HepG2 (cell line): ENCODE data around the gene LSM12. TPM values are rescaled to one million over a fixed set of nuclear protein-coding genes. Genes with fewer than 3 reads are reported as not detected.
A peak's percentile ranks its signal among the peaks of the same experiment; 100 is the strongest.

Experiments
- ATM ChIP-seq: fragments of 450-650 bp; IDR thresholded peaks from 2 replicates; pipeline ENCODE4 v1.7.1; 2017; ENCODE audit warnings: mild to moderate bottlenecking, borderline replicate concordance
- DMAP1 ChIP-seq: IDR thresholded peaks from 2 replicates; pipeline ENCODE4 v1.6.1; 2016
- EP300 ChIP-seq, 3 experiments: sonication (generic) in 1 of 3; formaldehyde crosslinking in 1 of 3; IDR thresholded peaks; 2 replicates each; pipeline versions ENCODE4 v1.5.1 to v1.6.1; 2011 to 2020; ENCODE audit warnings: low read depth in 2 of 3, low read length in 2 of 3, borderline replicate concordance in 1 of 3, improper control_type of control experiment in 1 of 3, mild to moderate bottlenecking in 1 of 3, missing genetic modification reagents in 1 of 3, moderate library complexity in 1 of 3
- HDAC1 ChIP-seq: sonication (generic); formaldehyde crosslinking; IDR thresholded peaks from 2 replicates; pipeline ENCODE4 v1.5.1; 2020; ENCODE audit warnings: mild to moderate bottlenecking, missing genetic modification reagents
- KDM3A ChIP-seq: IDR thresholded peaks from 2 replicates; pipeline ENCODE4 v1.6.1; 2018; ENCODE audit warnings: low read depth, missing compliant biosample characterization
- MAF1 ChIP-seq: sonication (generic); formaldehyde crosslinking; IDR thresholded peaks from 2 replicates; pipeline ENCODE4 v1.5.0; 2020; ENCODE audit warnings: missing genetic modification reagents, borderline replicate concordance
- MXD4 ChIP-seq: IDR thresholded peaks from 2 replicates; pipeline ENCODE4 v1.6.1; 2016; ENCODE audit warnings: mild to moderate bottlenecking, missing biosample characterization, missing genetic modification reagents
- NCOA2 ChIP-seq: sonication (generic); formaldehyde crosslinking; IDR thresholded peaks from 2 replicates; pipeline ENCODE4 v1.8.0; 2022; ENCODE audit warnings: inconsistent platforms
- NR2F1 ChIP-seq, 2 experiments: fragments of 450-650 bp in 1 of 2; formaldehyde crosslinking in 1 of 2; IDR thresholded peaks; 2 replicates each; pipeline versions ENCODE4 v1.5.0 to v1.6.1; 2016 to 2020; ENCODE audit warnings: mild to moderate bottlenecking in 1 of 2, missing compliant biosample characterization in 1 of 2, missing genetic modification reagents in 1 of 2, moderate library complexity in 1 of 2
- NRL ChIP-seq: sonication (generic); formaldehyde crosslinking; IDR thresholded peaks from 2 replicates; pipeline ENCODE4 v1.5.0; 2020; ENCODE audit warnings: missing genetic modification reagents, mild to moderate bottlenecking, moderate library complexity, borderline replicate concordance
- SMYD3 ChIP-seq: sonication (generic); formaldehyde crosslinking; IDR thresholded peaks from 2 replicates; pipeline ENCODE4 v1.8.1; 2023; ENCODE audit warnings: mild to moderate bottlenecking, missing genetic modification reagents
- SRY ChIP-seq: sonication (generic); formaldehyde crosslinking; IDR thresholded peaks from 2 replicates; pipeline ENCODE4 v1.8.0; 2022; ENCODE audit warnings: mild to moderate bottlenecking, missing genetic modification reagents
- SYNCRIP ChIP-seq: fragments of 200-400 bp; formaldehyde crosslinking; IDR thresholded peaks from 2 replicates; pipeline ENCODE4 v1.6.1; 2018; ENCODE audit warnings: mild to moderate bottlenecking, low read depth, low read length; ENCODE audit not compliant: insufficient read depth
- THAP11 ChIP-seq: IDR thresholded peaks from 2 replicates; pipeline ENCODE4 v1.6.1; 2016; ENCODE audit warnings: missing biosample characterization, missing genetic modification reagents
- TRIM24 ChIP-seq: sonication (generic); formaldehyde crosslinking; IDR thresholded peaks from 2 replicates; pipeline ENCODE4 v1.8.0; 2022; ENCODE audit warnings: mild to moderate bottlenecking, missing genetic modification reagents
- ZBTB21 ChIP-seq: sonication (generic); formaldehyde crosslinking; IDR thresholded peaks from 2 replicates; pipeline ENCODE4 v1.4.0; 2020; ENCODE audit warnings: missing genetic modification reagents
- ZFP36L1 ChIP-seq: sonication (generic); formaldehyde crosslinking; IDR thresholded peaks from 2 replicates; pipeline ENCODE4 v1.8.0; 2022; ENCODE audit warnings: mild to moderate bottlenecking, missing genetic modification reagents, moderate library complexity
- ZNF101 ChIP-seq: sonication (generic); formaldehyde crosslinking; IDR thresholded peaks from 2 replicates; pipeline ENCODE4 v1.4.0; 2020; ENCODE audit warnings: mild to moderate bottlenecking, low read depth, missing genetic modification reagents, borderline replicate concordance
- ZNF788 ChIP-seq: sonication (generic); formaldehyde crosslinking; IDR thresholded peaks from 2 replicates; pipeline ENCODE4 v1.5.0; 2020; ENCODE audit warnings: mild to moderate bottlenecking, missing genetic modification reagents, borderline replicate concordance
- ZNF816 ChIP-seq: sonication (generic); formaldehyde crosslinking; IDR thresholded peaks from 2 replicates; pipeline ENCODE4 v1.8.0; 2022; ENCODE audit warnings: missing genetic modification reagents, mild to moderate bottlenecking, borderline replicate concordance
- polyA plus RNA-seq, 8 experiments: library from polyadenylated mRNA; depleted of rRNA in 3 of 8; stranded (reverse) in 7 of 8; unstranded in 1 of 8; fragments of >200 nt; fragmentation: Illumina TruSeq in 4 of 8; extraction: Trizol in 4 of 8; gene quantifications; 2 replicates each; pipeline versions ENCODE4 v1.2.1 to v1.2.3, GENCODE V29; 2011 to 2016; ENCODE audit warnings: low read depth in 4 of 8, missing spikeins in 1 of 8, mixed read lengths in 1 of 8; ENCODE audit not compliant: insufficient read depth in 1 of 8
- total RNA-seq, 5 experiments: library from RNA; depleted of rRNA; stranded (reverse); fragments of >200 nt; fragmentation: Illumina TruSeq; extraction: Trizol; gene quantifications; 2 replicates each; pipeline ENCODE4 v1.2.3, GENCODE V29; 2016; ENCODE audit warnings: low read depth in 1 of 5
- TF ChIP-seq, protein P1 (sequence below): sonication (generic); formaldehyde crosslinking; IDR thresholded peaks from 2 replicates; pipeline ENCODE4 v1.4.0; 2020; ENCODE audit warnings: mild to moderate bottlenecking, missing genetic modification reagents
- TF ChIP-seq, protein P2 (sequence below): IDR thresholded peaks from 2 replicates; pipeline ENCODE4 v1.6.1; 2018; ENCODE audit warnings: missing genetic modification reagents, mild to moderate bottlenecking, missing compliant biosample characterization
- TF ChIP-seq, protein P3 (sequence below): sonication (generic); formaldehyde crosslinking; IDR thresholded peaks from 2 replicates; pipeline ENCODE4 v1.5.0; 2020; ENCODE audit warnings: mild to moderate bottlenecking, low read depth, missing genetic modification reagents, borderline replicate concordance
- TF ChIP-seq, protein P4 (sequence below): IDR thresholded peaks from 2 replicates; pipeline ENCODE4 v1.6.1; 2016; ENCODE audit warnings: missing genetic modification reagents, missing compliant biosample characterization

The LSM12 gene
- total and polyA plus RNA-seq, 2 of the 13 experiments (the other 11 are each of a cell fraction or from before 2014, with no cell fraction given): 52.8 to 55.7 TPM

DNA sequence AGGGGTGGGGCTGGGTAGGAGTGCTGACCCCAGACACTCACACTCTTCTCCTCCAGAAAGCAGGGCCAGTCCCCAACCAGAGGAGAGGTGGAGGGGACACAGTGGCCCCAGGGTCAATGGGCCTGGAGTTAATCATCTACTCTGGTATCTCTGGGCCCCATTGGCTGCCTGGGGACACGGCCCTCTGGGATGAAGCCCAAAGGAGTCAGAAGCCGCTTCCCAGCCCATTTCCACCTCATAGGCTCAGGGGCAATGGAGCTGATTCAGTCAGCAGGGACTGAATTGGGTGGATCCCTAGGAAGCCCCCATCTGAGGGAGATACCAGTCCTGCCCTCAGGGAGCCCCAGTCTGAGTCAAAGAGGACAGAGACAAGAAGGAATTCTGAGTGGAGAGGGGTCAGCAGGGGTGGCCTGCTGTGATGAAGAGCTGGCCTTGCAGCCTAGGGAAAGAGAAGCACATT lies 65.0 kb downstream of the LSM12 start (continued):
- TF ChIP-seq SYNCRIP (no peak), ZNF816 (CRISPR knock-in tag) (peak; percentile 78), NRL (no peak), ZFP36L1 (CRISPR knock-in tag) (0 out of 2 replicates have a peak, but pooled peaks have one; percentile 37), KDM3A (CRISPR knock-in tag) (0 out of 2 replicates have a peak, but pooled peaks have one; percentile 20), ZNF788 (peak; percentile 43; the same call in 1 of the 2 replicates), ZBTB21 (CRISPR knock-in tag) (no peak), THAP11 (CRISPR knock-in tag) (peak; percentile 67; the same call in 1 of the 2 replicates), TRIM24 (CRISPR knock-in tag) (no peak), ZNF101 (no peak), EP300 (IDR thresholded peaks at IDR 0.05; ENCODE audit: low read depth in 2 of 2, low read length in 2 of 2) (peak in 1 of 2 experiments; percentile 46; a peak in 1 of 4 replicates), EP300 (CRISPR knock-in tag; IDR thresholded peaks at IDR 0.05; ENCODE audit: borderline replicate concordance) (no peak), ATM (no peak), SRY (CRISPR knock-in tag) (peak; percentile 51; the same call in 1 of the 2 replicates), HDAC1 (CRISPR knock-in tag) (peak; percentile 38), MXD4 (CRISPR knock-in tag) (peak; percentile 43; the same call in 1 of the 2 replicates), MAF1 (CRISPR knock-in tag) (no peak), DMAP1 (CRISPR knock-in tag) (0 out of 2 replicates have a peak, but pooled peaks have one; percentile 7), NR2F1 (CRISPR knock-in tag; IDR thresholded peaks at IDR 0.05) (peak; percentile 63 to 72; a peak in 3 of 4 replicates), NCOA2 (CRISPR knock-in tag) (peak; percentile 43; the same call in 1 of the 2 replicates), SMYD3 (no peak)
- TF ChIP-seq, protein P1, sequence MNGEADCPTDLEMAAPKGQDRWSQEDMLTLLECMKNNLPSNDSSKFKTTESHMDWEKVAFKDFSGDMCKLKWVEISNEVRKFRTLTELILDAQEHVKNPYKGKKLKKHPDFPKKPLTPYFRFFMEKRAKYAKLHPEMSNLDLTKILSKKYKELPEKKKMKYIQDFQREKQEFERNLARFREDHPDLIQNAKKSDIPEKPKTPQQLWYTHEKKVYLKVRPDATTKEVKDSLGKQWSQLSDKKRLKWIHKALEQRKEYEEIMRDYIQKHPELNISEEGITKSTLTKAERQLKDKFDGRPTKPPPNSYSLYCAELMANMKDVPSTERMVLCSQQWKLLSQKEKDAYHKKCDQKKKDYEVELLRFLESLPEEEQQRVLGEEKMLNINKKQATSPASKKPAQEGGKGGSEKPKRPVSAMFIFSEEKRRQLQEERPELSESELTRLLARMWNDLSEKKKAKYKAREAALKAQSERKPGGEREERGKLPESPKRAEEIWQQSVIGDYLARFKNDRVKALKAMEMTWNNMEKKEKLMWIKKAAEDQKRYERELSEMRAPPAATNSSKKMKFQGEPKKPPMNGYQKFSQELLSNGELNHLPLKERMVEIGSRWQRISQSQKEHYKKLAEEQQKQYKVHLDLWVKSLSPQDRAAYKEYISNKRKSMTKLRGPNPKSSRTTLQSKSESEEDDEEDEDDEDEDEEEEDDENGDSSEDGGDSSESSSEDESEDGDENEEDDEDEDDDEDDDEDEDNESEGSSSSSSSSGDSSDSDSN: peak; percentile 39
- TF ChIP-seq, protein P2, sequence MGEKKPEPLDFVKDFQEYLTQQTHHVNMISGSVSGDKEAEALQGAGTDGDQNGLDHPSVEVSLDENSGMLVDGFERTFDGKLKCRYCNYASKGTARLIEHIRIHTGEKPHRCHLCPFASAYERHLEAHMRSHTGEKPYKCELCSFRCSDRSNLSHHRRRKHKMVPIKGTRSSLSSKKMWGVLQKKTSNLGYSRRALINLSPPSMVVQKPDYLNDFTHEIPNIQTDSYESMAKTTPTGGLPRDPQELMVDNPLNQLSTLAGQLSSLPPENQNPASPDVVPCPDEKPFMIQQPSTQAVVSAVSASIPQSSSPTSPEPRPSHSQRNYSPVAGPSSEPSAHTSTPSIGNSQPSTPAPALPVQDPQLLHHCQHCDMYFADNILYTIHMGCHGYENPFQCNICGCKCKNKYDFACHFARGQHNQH: peak; percentile 70; the same call in 1 of the 2 replicates
- TF ChIP-seq, protein P3, sequence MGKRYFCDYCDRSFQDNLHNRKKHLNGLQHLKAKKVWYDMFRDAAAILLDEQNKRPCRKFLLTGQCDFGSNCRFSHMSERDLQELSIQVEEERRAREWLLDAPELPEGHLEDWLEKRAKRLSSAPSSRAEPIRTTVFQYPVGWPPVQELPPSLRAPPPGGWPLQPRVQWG (CRISPR knock-in tag): no peak
- TF ChIP-seq, protein P4, sequence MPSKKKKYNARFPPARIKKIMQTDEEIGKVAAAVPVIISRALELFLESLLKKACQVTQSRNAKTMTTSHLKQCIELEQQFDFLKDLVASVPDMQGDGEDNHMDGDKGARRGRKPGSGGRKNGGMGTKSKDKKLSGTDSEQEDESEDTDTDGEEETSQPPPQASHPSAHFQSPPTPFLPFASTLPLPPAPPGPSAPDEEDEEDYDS (CRISPR knock-in tag): peak; percentile 96
